Colonic mucosa (tissue), 4 donors: ENCODE measurements around the gene MGME1. TPM values are rescaled to one million over a fixed set of nuclear protein-coding genes. Genes with fewer than 3 reads are reported as not detected.

Experiments
- DNase-seq: peaks from one replicate; pipeline ENCODE4 v3.0.0-alpha.2; 2020
- H3K27ac ChIP-seq: fragments of 200-600 bp; one replicate; pipeline ENCODE4 v1.8.0; 2021
- H3K27me3 ChIP-seq: fragments of 200-600 bp; one replicate; pipeline ENCODE4 v1.8.0; 2021
- H3K36me3 ChIP-seq: fragments of 200-600 bp; one replicate; pipeline ENCODE4 v1.8.0; 2021
- H3K4me1 ChIP-seq: fragments of 200-600 bp; one replicate; pipeline ENCODE4 v1.8.0; 2021; ENCODE audit warnings: mild to moderate bottlenecking
- H3K4me3 ChIP-seq: fragments of 200-600 bp; one replicate; pipeline ENCODE4 v1.8.0; 2021
- H3K9ac ChIP-seq, 2 donors: one replicate each; pipeline ENCODE4 v1.7.0; 2013; ENCODE audit warnings: control low read depth in 2 of 2, low read depth in 2 of 2, low read length in 2 of 2
- H3K9me3 ChIP-seq: fragments of 200-600 bp; one replicate; pipeline ENCODE4 v1.8.0; 2021
- intact Hi-C: fragments of 100-400 bp; cut with DNase I; formaldehyde crosslinking; loops from one replicate; pipeline ENCODE4 v1.14.1; 2022
- total RNA-seq, 2 donors: library from RNA; stranded (reverse); fragmentation: NEBNext Ultra II Directional in 1 of 2; extraction: Animal tissue kit (Norgen Biotek cat#: 25700) in 1 of 2; gene quantifications; one replicate each; pipeline ENCODE4 v1.2.1, GENCODE V29; 2021
- TF ChIP-seq, protein P1 (sequence below): fragments of 200-600 bp; IDR thresholded peaks from one replicate; pipeline ENCODE4 v1.8.0; 2022; ENCODE audit warnings: antibody characterized with exemption, mild to moderate bottlenecking
- donor health status: healthy.
- donor health status: DM: no; HTN: no; CAD: no.
- donor health status: DM: no; HTN: no; CAD: no.

MGME1 gene
- total RNA-seq, 2 donors from 2014 or later: 20.5 to 21.1 TPM

DNA sequence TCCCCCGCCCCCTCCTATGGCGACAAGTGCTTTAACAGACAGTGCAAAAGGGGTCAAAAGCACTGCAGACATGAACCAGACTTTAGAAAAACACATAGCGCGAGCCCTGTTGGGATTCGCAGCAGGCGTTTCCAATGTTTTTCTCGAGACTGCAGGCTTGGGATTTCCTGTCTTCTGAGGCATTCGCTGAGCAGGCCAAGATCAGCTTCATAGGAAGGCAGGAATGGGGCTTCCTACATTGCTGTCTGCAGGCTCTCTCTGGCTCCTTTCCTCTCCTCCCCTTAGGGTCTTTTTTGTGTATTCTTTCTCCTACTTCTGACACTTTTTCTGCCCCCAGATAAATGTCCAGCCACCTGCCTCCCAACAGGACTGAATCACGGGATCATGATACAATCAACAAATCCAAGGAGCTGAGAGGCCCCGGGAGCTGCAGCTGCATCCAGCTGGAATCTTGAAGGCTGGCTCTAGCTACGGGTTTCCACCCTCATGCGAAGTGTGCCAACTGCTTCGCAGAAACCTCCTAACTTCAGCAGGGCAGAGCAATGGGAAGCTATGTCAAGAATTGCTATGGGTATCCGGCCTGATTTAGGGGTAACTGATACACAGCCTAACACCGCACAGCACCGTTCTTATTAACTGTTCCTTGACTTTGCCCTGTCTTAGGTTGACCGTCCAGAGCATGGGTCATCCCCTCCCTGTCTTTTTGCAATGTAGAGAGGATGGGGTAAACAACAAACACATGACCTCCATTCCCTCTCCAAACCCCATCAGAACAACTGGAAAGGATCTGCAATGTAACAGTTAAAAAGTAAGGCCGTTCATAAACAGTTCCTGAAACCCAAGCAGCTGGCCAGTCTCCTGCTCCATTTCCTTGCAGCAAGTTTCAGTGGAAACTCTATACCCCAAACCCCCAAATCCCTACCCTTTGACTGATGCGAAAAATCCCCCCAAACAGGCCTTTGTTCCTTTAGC lies 31.8 kb upstream of the MGME1 start:
- Histone ChIP-seq H3K9ac (peak overlapping the region; percentile 37 to 54), H3K4me1 (no peaks in the 10 kb centered on the region), H3K9me3 (no peaks in the 10 kb centered on the region), H3K4me3 (no peak overlapping the region), H3K27ac (peak overlapping the region; percentile 2), H3K27me3 (no peaks in the 10 kb centered on the region), H3K36me3 (no peaks in the 10 kb centered on the region)
- TF ChIP-seq, protein P1, sequence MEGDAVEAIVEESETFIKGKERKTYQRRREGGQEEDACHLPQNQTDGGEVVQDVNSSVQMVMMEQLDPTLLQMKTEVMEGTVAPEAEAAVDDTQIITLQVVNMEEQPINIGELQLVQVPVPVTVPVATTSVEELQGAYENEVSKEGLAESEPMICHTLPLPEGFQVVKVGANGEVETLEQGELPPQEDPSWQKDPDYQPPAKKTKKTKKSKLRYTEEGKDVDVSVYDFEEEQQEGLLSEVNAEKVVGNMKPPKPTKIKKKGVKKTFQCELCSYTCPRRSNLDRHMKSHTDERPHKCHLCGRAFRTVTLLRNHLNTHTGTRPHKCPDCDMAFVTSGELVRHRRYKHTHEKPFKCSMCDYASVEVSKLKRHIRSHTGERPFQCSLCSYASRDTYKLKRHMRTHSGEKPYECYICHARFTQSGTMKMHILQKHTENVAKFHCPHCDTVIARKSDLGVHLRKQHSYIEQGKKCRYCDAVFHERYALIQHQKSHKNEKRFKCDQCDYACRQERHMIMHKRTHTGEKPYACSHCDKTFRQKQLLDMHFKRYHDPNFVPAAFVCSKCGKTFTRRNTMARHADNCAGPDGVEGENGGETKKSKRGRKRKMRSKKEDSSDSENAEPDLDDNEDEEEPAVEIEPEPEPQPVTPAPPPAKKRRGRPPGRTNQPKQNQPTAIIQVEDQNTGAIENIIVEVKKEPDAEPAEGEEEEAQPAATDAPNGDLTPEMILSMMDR: no peak
- intact Hi-C loops: no loop called here
- peak; percentile 66 for DNase-seq

DNA sequence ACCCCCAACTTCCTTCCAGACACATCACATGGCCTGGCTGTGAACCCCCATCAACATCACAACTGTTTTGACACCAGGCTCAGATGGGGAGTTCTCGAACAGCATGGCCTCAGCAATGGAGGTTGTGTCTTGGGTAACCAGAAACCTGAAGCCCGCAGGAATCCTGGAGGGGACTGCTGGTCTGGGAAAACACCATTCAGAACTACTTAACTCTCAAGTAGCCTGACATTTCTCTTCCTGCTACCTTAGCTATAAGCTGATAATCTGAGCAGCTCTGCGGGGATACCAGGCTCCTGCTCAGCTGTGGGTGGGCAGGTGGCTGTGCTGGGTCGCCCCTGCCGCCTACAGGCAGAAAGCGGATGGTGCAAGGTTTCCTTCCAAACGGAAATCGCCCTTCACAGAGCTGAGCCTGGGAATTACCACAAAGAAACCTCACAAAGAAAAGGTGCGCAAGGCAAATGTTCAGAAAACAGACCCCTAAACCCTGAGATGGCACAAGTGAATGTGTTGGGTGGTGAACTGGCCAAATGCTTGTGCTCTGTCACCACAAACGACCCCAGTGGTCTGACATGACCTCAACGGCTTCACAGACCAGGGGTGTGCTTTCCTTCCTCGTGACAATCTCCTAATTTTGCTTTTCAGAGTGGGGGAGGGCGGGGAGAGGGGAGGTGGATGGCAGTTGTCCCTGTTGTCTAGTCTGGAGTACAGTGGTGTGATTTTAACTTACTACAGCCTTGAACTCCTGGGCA lies 29.8 kb upstream of the MGME1 start:
- intact Hi-C loops: no loop called here
- peaks cover 7% of the 10 kb centered on the region for H3K36me3 ChIP-seq
- DNase-seq: peak; percentile 77
- H3K9me3 ChIP-seq: no peaks in the 10 kb centered on the region
- no peaks in the 10 kb centered on the region for H3K4me1 ChIP-seq
- peak overlapping the region; percentile 27 to 62 for H3K9ac ChIP-seq
- no peak overlapping the region for H3K27ac ChIP-seq
- H3K4me3 ChIP-seq: no peak overlapping the region
- H3K27me3 ChIP-seq: no peaks in the 10 kb centered on the region
- TF ChIP-seq, protein P1: peak; percentile 92

DNA sequence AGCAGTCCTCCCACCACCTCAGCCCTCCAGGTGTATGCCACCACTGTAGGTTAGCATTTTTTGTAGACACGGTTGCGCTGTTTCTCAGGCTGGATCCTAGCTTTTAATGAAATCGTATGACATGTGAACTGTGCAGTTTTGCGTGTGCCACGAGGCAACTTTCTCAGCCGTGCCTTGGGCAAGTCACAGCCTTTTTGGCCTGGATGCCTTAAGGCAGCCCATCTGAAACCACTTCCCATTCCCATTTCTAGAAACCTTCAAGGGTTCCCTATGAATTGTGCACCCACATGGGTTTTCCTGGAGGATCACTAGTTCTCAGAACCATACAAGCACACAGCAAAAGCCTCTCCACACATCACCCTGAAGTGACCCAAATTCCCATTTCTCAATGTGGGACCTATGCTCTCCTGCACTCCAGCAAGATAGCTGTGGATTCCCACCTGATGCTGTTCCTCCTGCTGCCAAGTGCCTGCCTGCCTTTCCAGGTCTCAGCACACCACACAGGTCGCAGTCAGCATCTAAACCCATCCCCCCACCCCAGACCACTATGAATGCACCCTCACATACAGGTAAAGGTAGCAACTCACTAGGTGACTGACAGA lies 29.1 kb upstream of the MGME1 start:
- no peak for DNase-seq
- H3K9me3 ChIP-seq: no peaks in the 10 kb centered on the region
- TF ChIP-seq, protein P1: no peak
- H3K27ac ChIP-seq: no peak overlapping the region
- intact Hi-C loops: no loop called here
- no peaks in the 10 kb centered on the region for H3K4me1 ChIP-seq
- peaks cover 10% of the 10 kb centered on the region for H3K36me3 ChIP-seq
- peak overlapping the region in 1 of 2 donors; percentile 62 for H3K9ac ChIP-seq
- H3K4me3 ChIP-seq: no peak overlapping the region
- H3K27me3 ChIP-seq: no peaks in the 10 kb centered on the region

DNA sequence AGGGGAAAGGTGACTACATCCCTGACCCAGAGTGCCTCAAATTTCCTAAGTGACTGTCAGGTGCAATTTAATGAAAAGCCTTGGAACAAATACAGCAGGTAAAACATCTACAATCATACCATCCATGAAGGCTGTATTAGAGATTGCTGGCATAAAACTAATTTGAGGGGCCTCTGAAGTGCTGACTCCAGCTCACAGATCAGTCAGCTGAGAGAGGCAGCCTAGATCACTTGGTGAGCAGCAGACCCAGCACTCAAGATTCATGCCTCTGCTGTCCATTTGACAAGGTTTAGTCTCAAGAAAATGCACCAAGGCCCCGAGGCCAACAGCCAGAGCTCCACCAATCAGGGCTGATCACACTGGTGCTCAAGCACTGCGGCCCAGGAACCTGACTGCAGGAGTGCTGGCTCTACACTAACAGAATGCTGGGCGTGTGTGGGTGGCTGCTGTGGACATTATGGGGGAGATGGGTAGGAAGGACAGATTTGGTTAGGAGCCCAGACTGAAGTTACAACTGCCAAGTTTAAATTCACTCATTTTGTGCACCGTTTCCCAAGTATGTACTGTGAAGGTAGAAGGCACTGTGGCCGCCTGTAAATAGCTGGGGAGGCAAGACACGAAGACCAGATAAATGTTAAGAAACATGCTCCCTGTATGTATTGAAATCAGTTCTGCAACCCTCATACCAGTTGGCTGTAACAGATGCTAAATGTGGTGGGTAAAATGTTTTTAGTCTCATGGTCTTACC lies 28.4 kb upstream of the MGME1 start:
- H3K4me3 ChIP-seq: no peak overlapping the region
- no peak overlapping the region for H3K27ac ChIP-seq
- no peak overlapping the region for H3K9ac ChIP-seq
- no peak for DNase-seq
- intact Hi-C loops: no loop called here
- H3K27me3 ChIP-seq: no peaks in the 10 kb centered on the region
- no peaks in the 10 kb centered on the region for H3K9me3 ChIP-seq
- peaks cover 10% of the 10 kb centered on the region for H3K36me3 ChIP-seq
- TF ChIP-seq, protein P1: no peak
- H3K4me1 ChIP-seq: no peaks in the 10 kb centered on the region
